Common myeloid progenitor, CD34-positive (primary cell): Measurements from ENCODE around the gene ILF2.
A peak's percentile ranks its signal among the peaks of the same experiment; 100 is the strongest.

Source experiments
- CTCF ChIA-PET: fragments of 350-600 bp; sonication (Branson Sonifier 250); formaldehyde crosslinking; loops from one replicate; lab custom pipeline; 2021; ENCODE audit warnings: antibody characterized with exemption; lab: Charles Lee
- POLR2A ChIA-PET: fragments of 350-600 bp; sonication (Branson Sonifier 250); formaldehyde crosslinking; loops from one replicate; lab custom pipeline; 2021; ENCODE audit warnings: antibody characterized with exemption; lab: Charles Lee
- DNase-seq, 3 donors: peaks; one replicate each; pipeline versions ENCODE4 v3.0.0 to v3.0.0-alpha.2; 2013
- H3K27ac ChIP-seq, 2 experiments: 1 replicate in 1 of 2; 2 replicates in 1 of 2; pipeline ENCODE4 v1.7.0; 2013; ENCODE audit warnings: inconsistent platforms in 2 of 2, low read length in 2 of 2, mild to moderate bottlenecking in 2 of 2, low read depth in 1 of 2, moderate library complexity in 1 of 2; ENCODE audit not compliant: severe bottlenecking in 2 of 2, insufficient read depth in 1 of 2, poor library complexity in 1 of 2
- H3K27me3 ChIP-seq, 5 experiments: replicated peaks in 2 of 5; 1 replicate in 3 of 5; 2 replicates in 2 of 5; pipeline versions ENCODE4 v1.6.1 to v1.7.0; 2013; ENCODE audit warnings: low read length in 4 of 5, mild to moderate bottlenecking in 2 of 5, moderate library complexity in 2 of 5, inconsistent platforms in 1 of 5; ENCODE audit not compliant: insufficient read depth in 5 of 5, control insufficient read depth in 4 of 5
- H3K36me3 ChIP-seq, 4 experiments: 1 replicate in 2 of 4; 2 replicates in 2 of 4; pipeline versions ENCODE4 v1.6.1 to v1.7.0; 2013; ENCODE audit warnings: low read length in 3 of 4, control low read depth in 1 of 4, mild to moderate bottlenecking in 1 of 4; ENCODE audit not compliant: control insufficient read depth in 4 of 4, insufficient read depth in 4 of 4
- H3K4me1 ChIP-seq, 4 experiments: 1 replicate in 3 of 4; 2 replicates in 1 of 4; pipeline versions ENCODE4 v1.6.1 to v1.7.1; 2013; ENCODE audit warnings: low read length in 3 of 4, mild to moderate bottlenecking in 3 of 4, control low read depth in 1 of 4, inconsistent platforms in 1 of 4, moderate library complexity in 1 of 4; ENCODE audit not compliant: control insufficient read depth in 4 of 4, insufficient read depth in 4 of 4; ENCODE audit errors: control extremely low read depth in 1 of 4
- H3K4me3 ChIP-seq, 7 experiments: 1 replicate in 4 of 7; 2 replicates in 3 of 7; pipeline versions ENCODE4 v1.5.1 to v1.7.0; 2013; ENCODE audit warnings: mild to moderate bottlenecking in 7 of 7, low read length in 6 of 7, moderate library complexity in 6 of 7, inconsistent platforms in 2 of 7, low read depth in 2 of 7, control low read depth in 1 of 7; ENCODE audit not compliant: insufficient read depth in 4 of 7, control insufficient read depth in 1 of 7; ENCODE audit errors: extremely low read depth in 1 of 7
- H3K9me3 ChIP-seq, 5 experiments: 1 replicate in 4 of 5; 2 replicates in 1 of 5; pipeline versions ENCODE4 v1.6.1 to v1.7.1; 2013; ENCODE audit warnings: low read length in 4 of 5, mild to moderate bottlenecking in 2 of 5, inconsistent platforms in 1 of 5, low read depth in 1 of 5, moderate library complexity in 1 of 5; ENCODE audit not compliant: control insufficient read depth in 4 of 5, insufficient read depth in 2 of 5; ENCODE audit errors: control extremely low read depth in 1 of 5
- WGBS: methylation state at CpG from one replicate; pipeline ENCODE4 v1.1.5; 2013; ENCODE audit not compliant: insufficient coverage; 5-methylcytosine and 5-hydroxymethylcytosine counted together

Gene ILF2

GRCh38 chr1:153631047-153632022, 39.5 kb downstream of the ILF2 start:
- Histone ChIP-seq H3K4me3 (no peak overlapping the region), H3K27me3 (peaks cover 0 to 2% (median 0%) of the 10 kb centered on the region in 5 experiments), H3K4me1 (peaks cover 0 to 37% (median 22%) of the 10 kb centered on the region in 4 experiments), H3K36me3 (peaks cover under 1 to 7% (median 4%) of the 10 kb centered on the region in 4 experiments), H3K27ac (no peak overlapping the region), H3K9me3 (no peaks in the 10 kb centered on the region)
- no peak for DNase-seq
- WGBS: 100% methylated on average over 4 of the region's 10 CpGs
- CTCF ChIA-PET: interaction anchor here (1.0 to 21.2 kb wide), 6 partner anchors 16 to 121 kb away, joined by 3 to 262 read pairs (median 16); partner anchors contain the start of genes S100A14 and S100A16
- POLR2A ChIA-PET: no interaction called here

GRCh38 chr1:153630384-153630783, 40.4 kb downstream of the ILF2 start:
- WGBS: 98% methylated on average over 6 of the region's 7 CpGs
- H3K27ac ChIP-seq: no peak overlapping the region
- peaks cover 0 to 32% (median 17%) of the 10 kb centered on the region in 4 experiments for H3K4me1 ChIP-seq
- H3K9me3 ChIP-seq: no peaks in the 10 kb centered on the region
- ChIA-PET POLR2A (no interaction called here), CTCF (interaction anchor here (1.8 to 21.2 kb wide), 4 partner anchors 15 to 120 kb away, joined by 7 to 262 read pairs (median 68); partner anchors contain the start of genes S100A14 and S100A16)
- peaks cover 0 to 2% (median 0%) of the 10 kb centered on the region in 5 experiments for H3K27me3 ChIP-seq
- DNase-seq: no peak
- H3K4me3 ChIP-seq: no peak overlapping the region
- H3K36me3 ChIP-seq: no peaks in the 10 kb centered on the region

DNA sequence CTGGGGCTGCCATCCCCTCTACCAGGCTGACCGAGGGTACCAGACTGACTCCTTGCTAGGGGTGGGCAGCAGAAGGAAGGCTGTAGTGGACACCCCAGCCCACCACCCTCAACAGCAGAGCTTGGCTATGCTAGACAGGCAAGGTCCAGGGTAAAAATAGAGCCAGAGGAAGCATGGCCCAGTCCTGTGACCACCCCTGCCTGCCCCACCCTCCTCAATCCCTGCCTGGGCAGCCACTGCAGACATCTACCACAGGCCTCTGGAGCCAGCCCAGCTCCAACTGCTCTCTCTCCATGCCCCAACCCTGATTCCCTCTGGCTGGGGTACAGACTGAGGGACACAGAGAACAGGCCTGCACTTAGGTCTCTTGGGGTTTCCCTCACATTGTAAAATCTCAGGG, 40.8 kb downstream of the ILF2 start:
- ChIA-PET CTCF (interaction anchor here (1.8 to 21.2 kb wide), 4 partner anchors 14 to 119 kb away, joined by 7 to 262 read pairs (median 68); partner anchors contain the start of genes S100A14 and S100A16), POLR2A (no interaction called here)
- DNase-seq: no peak
- H3K9me3 ChIP-seq: no peaks in the 10 kb centered on the region
- H3K27me3 ChIP-seq: peaks cover 0 to 2% (median 0%) of the 10 kb centered on the region in 5 experiments
- no peaks in the 10 kb centered on the region for H3K36me3 ChIP-seq
- no CpG with 5 or more reads among the region's 1 CpG for WGBS
- peaks cover 0 to 28% (median 13%) of the 10 kb centered on the region in 4 experiments for H3K4me1 ChIP-seq
- no peak overlapping the region for H3K4me3 ChIP-seq
- no peak overlapping the region for H3K27ac ChIP-seq

GRCh38 chr1:153629343-153629665, 41.5 kb downstream of the ILF2 start:
- no peak for DNase-seq
- WGBS: 95% methylated on average over 4 of the region's 5 CpGs
- H3K27me3 ChIP-seq: peaks cover 0 to 2% (median 0%) of the 10 kb centered on the region in 5 experiments
- no peak overlapping the region for H3K4me3 ChIP-seq
- peaks cover 0 to 26% (median 11%) of the 10 kb centered on the region in 4 experiments for H3K4me1 ChIP-seq
- no peaks in the 10 kb centered on the region for H3K9me3 ChIP-seq
- CTCF ChIA-PET: interaction anchor here (0.7 to 21.2 kb wide), 10 partner anchors 14 to 316 kb away, joined by 3 to 262 read pairs (median 6); partner anchors contain the start of genes S100A14 and S100A16
- no peak overlapping the region for H3K27ac ChIP-seq
- POLR2A ChIA-PET: interaction anchor here (0.6 kb wide), 1 partner anchor 40 kb away, joined by 3 read pairs; no protein-coding TSS in a partner anchor
- no peaks in the 10 kb centered on the region for H3K36me3 ChIP-seq

DNA sequence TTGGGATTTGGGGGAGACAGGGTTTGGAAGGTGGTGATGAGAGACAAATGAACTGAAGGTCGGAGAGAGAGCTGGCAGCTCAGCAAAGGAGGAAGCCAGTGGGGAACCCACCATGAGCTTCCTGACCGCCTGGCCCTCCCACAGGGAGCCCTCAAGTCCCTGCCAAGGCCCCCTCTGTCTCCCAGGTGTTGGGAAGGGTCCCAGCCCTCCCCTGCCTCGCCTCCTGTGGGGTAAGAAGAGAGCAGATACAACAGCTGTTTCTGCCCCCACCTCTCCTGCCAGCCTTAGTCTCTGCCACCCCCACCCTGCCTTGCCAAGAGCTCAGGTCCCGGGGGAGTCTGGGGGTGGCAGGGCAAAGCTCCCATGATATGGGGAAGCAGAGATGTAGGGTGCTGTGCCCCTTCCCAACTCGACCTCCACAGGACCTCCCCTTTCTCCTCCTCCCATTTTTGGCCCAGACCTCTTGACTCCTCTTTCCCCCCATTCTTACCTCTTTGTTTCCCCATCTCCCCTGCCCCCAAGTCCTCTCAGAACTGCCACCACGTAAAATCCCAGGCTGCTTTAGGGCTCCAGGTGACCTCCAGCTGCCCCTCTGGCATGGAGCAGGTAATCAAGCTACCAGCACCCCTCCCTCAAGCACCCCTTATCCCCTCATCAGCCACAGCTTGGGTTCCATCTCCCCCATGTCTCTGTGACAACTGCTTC, 42.0 kb downstream of the ILF2 start:
- CTCF ChIA-PET: interaction anchor here (0.7 to 21.2 kb wide), 15 partner anchors 13 to 316 kb away, joined by 3 to 262 read pairs (median 4); partner anchors contain the start of genes S100A14 and S100A16
- H3K4me3 ChIP-seq: no peak overlapping the region

GRCh38 chr1:153627715-153628626, 42.8 kb downstream of the ILF2 start, which contains the start of gene S100A1:
Gene S100A1 (plus strand): TSS chr1:153628434. CDS start chr1:153630522, 2,088 bp downstream.
- no peaks in the 10 kb centered on the region for H3K36me3 ChIP-seq
- peak within 1 kb of the TSS in 1 of 2 experiments; percentile 67 for H3K27ac ChIP-seq
- 75% methylated on average over 5 of the region's 10 CpGs for WGBS
- H3K9me3 ChIP-seq: no peaks in the 10 kb centered on the region
- CTCF ChIA-PET: interaction anchor here (0.8 to 21.2 kb wide), 25 partner anchors 10 to 358 kb away, joined by 3 to 262 read pairs (median 4); partner anchors contain the start of genes NPR1, RAB13, S100A14 and S100A16
- peaks cover 0 to 22% (median 11%) of the 10 kb centered on the region in 4 experiments for H3K4me1 ChIP-seq
- peak within 1 kb of the TSS in 4 of 7 experiments; percentile 22 to 66 (median 42) for H3K4me3 ChIP-seq
- no peak for DNase-seq
- peaks cover 0 to 2% (median 0%) of the 10 kb centered on the region in 5 experiments for H3K27me3 ChIP-seq
- POLR2A ChIA-PET: no interaction called here

More for the DNA sequence above, 42.0 kb downstream of the ILF2 start:
- POLR2A ChIA-PET: interaction anchor here (0.6 kb wide), 1 partner anchor 40 kb away, joined by 3 read pairs; no protein-coding TSS in a partner anchor
- peaks cover 0 to 26% (median 11%) of the 10 kb centered on the region in 4 experiments for H3K4me1 ChIP-seq
- no peak for DNase-seq
- no peaks in the 10 kb centered on the region for H3K9me3 ChIP-seq
- H3K36me3 ChIP-seq: no peaks in the 10 kb centered on the region
- H3K27me3 ChIP-seq: peaks cover 0 to 2% (median 0%) of the 10 kb centered on the region in 5 experiments
- H3K27ac ChIP-seq: no peak overlapping the region
- WGBS: 61% methylated on average over 3 of the region's 6 CpGs
